ENCODE measurements around the gene NBEAL1. TPM values are rescaled to one million over a fixed set of nuclear protein-coding genes. Genes with fewer than 3 reads are reported as not detected.
"Not testable (repeated sequence)": the region's sequence is repeated elsewhere in the genome, so short reads cannot be mapped to it uniquely, and the experiment has no call there.

Gene NBEAL1
- total RNA-seq, 1 donor from 2014 or later = 13.4 TPM

DNA sequence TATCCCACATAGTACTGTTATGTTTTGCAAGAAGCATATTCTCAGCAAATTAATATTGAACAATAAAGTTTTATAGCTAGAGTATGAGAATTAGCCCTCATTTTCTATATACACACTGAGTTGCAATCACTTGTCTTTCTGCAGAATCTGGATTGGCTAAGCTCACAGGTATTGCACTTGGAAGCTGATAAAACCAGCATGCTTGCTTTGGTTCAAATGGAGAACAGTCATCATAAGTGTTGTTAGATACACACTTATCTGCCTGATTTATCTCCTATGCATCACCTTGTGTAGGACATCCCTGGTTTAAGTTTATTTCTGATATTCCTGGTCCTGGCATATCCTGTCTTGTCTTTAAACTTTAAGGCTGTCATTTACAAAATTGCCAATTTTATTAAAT, 186.2 kb downstream of the NBEAL1 start:
- no peak for DNase-seq (ENCODE audit: extremely low read depth, low read depth, low spot score)

DNA sequence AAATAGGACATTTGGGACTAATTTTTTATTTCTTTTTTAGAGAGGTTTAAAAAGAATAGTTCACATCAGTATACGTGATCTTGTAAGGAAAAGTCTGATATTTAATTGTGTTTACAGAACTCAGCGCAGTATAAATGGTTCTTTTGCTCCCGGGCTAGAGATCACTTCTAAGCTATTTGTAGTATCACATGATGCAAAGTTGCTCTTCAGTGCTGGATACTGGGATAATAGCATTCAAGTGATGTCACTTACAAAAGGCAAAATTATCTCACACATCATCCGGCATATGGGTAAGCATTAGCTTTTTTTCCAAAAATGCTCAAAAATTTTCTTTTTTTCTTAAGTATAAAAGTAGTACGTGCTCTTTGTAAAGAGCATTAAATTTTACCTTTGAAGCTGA, 186.8 kb downstream of the NBEAL1 start:
- DNase-seq (ENCODE audit: extremely low read depth, low read depth, low spot score) = no peak

DNA sequence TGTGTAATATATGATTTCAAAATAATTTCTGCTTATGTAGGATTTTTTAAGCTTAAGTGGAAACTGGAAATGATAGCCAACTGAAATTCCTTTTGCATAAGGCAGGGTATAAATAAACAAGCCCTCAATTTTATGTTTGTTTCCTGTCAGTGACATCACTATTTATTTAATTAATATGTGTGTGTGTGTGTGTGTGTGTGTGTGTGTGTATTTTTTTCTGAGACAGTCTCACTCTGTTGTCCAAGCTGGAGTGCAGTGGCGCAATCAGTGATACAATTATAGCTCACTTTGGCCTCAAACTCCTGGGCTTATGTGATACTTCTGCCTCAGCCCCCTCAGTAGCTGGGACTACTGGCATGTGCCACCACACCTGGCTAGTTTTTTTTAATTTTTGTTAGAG, 194.9 kb downstream of the NBEAL1 start:
- no peak for DNase-seq (ENCODE audit: extremely low read depth, low read depth, low spot score)

GRCh38 chr2:203225423-203226039, 210.9 kb downstream of the NBEAL1 start:
- DNase-seq (ENCODE audit: extremely low read depth, low read depth, low spot score) = no peak

DNA sequence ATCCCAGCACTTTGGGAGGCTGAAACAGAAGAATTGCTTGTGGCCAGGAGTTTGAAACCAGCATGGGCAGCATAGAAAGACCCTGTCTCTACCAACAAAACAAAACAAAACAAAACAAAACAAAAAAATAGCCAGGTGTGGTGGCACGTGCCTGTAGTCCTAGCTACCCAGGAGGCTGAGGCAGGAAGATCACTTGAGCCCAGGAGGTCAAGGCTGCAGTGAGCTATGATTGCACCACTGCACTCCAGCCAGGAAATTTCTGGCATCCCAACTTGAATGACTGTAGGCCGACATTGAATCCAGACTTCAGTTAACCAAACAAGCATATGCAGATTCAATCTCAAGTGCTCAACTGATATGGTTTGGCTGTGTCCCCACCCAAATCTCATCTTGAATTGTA, 215.0 kb downstream of the NBEAL1 start:
- not testable (repeated sequence) for DNase-seq (ENCODE audit: extremely low read depth, low read depth, low spot score)

DNA sequence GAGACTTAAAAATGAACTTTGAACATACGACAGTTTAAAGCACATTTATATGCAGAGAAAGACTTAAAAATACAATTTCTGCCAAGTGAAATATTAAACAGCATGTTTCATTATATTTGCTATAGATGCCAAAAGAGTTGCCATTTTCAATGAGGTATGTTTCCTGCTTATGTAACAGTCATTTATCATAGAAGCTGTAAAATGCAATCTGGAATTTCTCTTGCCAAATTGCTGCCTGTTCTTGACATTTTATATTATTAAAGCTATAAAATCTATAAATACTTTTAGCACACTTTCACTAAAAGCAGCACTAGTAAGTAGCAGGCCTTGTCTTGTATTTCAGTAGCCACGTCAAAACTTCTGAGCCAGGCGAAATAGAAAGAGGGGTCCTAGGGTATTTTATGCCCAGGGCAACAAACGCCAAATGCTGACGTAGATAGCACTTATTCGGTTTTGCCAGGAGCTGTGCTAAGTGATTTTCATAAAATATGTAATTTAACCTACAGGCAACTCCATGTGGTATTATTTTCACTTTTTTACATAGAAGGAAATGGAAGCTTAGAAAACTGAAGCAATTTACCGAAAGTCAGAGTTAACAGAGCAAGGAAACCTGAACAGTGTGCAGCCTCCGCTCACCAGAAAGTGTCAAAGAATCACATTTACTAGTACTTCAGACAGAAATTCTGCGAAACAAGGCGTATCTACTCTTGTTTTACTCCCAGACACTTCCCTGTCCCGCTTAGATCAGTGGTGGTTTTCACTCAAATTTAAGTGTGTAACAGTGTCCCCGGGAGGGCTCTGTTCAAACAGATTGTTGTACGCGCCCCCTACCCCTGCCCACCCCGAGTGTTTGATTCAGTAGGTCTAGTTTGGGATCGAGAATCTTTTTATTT, 222.9 kb downstream of the NBEAL1 start:
- DNase-seq (ENCODE audit: extremely low read depth, low read depth, low spot score) = no peak

DNA sequence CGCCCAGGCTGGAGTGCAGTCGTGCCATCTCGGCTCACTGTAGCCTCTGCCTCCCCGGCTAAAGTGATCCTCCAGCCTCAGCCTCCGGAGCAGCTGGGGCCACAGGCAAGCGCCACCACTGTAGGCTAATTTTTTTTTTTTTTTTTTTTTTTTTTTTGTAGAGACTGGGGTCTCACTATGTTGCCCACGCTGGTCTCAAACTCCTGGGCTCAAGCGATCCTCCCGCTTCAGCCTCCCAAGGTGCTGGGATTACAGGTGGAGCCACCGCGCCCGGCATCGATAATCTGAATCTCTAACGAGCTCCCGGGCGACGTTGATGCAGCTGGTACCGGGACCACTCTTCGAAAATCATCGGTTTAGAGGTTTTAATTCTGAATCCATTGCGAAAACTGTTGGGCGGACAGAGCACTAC, 223.6 kb downstream of the NBEAL1 start:
- no peak for DNase-seq (ENCODE audit: extremely low read depth, low read depth, low spot score)

DNA sequence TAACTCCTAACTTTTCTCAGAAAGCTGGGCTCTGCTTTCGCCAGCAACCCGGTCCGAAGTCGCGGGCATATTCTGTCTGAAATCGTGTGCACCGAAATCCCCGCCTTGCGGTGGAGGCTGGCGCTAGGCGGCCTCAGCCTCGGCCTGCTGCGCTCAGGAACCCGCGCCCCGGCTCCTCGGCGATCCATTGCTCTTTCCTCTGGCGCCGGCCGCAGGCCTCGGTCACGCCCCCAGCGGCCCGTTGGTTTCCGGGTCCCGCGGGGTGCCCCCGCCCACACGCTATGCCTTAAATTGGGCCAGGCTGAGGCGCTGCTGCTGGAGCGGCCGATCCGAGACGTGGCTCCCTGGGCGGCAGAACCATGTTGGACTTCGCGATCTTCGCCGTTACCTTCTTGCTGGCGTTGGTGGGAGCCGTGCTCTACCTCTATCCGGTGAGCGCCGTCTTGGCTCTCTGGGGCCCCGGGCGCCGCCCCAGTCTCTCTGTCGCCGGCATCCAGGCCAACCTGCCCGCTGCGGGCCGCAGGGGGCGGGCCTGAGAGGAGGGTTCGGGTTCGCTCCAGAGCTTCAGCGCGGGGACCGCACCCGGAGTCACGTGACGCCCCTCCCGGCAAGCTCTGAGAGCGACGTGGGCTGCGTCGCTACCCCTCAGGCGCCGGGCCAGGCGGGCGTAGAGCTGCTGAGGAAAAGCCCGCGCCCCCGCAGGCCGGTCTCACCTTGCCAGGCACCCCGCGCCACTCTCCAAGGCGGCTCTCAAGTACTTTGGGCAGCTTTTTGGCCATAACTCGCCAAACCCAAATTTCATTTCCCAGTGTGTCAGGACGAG, 224.2 kb downstream of the NBEAL1 start, which contains the start of gene CYP20A1:
CYP20A1 (plus strand) TSS at position 315 of the 823 bp plus-strand sequence; CDS start at position 360, 45 bp downstream.
- DNase-seq (ENCODE audit: extremely low read depth, low read depth, low spot score) = peak; percentile 50

- no peak for DNase-seq (ENCODE audit: extremely low read depth, low read depth, low spot score)
Observed at GRCh38 chr2:203240491-203240890, 225.8 kb downstream of the NBEAL1 start.

GRCh38 chr2:203242518-203242917, 227.8 kb downstream of the NBEAL1 start:
- no peak for DNase-seq (ENCODE audit: extremely low read depth, low read depth, low spot score)

- DNase-seq (ENCODE audit: extremely low read depth, low read depth, low spot score) = no peak
Observed at GRCh38 chr2:203246646-203247045, 232.0 kb downstream of the NBEAL1 start.

DNA sequence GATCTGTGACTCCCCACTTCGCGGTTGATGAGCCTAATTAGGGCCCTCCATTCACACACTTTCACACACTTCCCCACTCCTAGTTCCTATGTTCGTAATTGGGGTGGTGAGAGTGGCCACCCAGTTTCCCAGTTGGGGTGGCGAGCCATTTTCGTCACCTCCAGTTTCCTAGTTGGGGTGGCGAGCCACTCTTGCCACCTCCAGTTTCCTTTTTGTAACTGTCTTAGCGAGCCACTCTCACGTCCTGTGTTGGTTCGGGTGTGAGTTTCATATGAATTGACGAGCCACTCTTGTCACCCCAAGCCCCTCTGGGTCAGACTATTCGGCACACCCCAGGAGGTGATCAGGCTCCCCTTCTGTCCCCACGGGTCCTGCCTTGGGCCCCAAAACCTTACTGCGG, 238.1 kb downstream of the NBEAL1 start:
- DNase-seq (ENCODE audit: extremely low read depth, low read depth, low spot score) = no peak

DNA sequence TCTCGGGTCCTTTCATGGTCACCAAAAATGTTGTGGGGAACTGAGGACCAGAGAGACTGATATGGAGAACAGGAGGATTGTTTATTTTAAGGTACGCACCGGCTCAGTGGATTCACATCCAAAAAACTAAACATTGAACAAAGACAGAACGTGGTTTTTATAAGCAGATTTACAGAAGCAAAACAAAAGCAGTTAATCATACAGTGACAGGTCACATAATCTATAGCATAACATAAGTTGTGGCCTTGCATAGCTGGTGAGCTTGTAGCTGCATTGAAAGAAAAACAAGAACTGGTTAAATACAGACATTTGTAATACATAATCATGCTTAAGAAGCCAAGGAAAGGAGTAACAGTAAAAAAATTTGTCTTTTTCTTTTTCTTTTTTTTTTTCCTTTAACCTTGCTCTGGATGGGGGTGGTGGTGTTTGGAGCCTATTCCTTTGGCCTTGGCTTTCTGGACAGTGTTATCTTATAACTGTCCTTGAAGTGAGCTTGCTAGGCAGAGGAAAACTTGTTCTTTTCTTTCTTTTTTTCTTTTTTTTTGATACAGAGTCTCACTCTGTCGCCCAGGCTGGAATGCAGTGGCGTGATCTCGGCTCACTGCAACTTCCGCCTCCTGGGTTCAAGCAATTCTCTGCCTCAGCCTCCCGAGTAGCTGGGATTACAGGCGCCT, 238.9 kb downstream of the NBEAL1 start:
- not testable (repeated sequence) for DNase-seq (ENCODE audit: extremely low read depth, low read depth, low spot score)

GRCh38 chr2:203261326-203262159, 246.9 kb downstream of the NBEAL1 start:
- DNase-seq (ENCODE audit: extremely low read depth, low read depth, low spot score) = no peak

Other genes with a start within 250 kb of the NBEAL1 start
- gene ICA1L, start 143.1 kb upstream of the NBEAL1 start, total RNA-seq = 1.9 and 3.6 TPM in 2 replicates
- 15.2 and 22.9 TPM in 2 replicates for gene WDR12, start 103.2 kb upstream of the NBEAL1 start, total RNA-seq
- gene CARF, start 102.6 kb upstream of the NBEAL1 start, total RNA-seq = 4.4 and 4.6 TPM in 2 replicates
- gene CYP20A1, start 224.1 kb downstream of the NBEAL1 start, total RNA-seq = 21.5 and 29.6 TPM in 2 replicates

Measured in glomerular endothelial cell (primary cell).